ENCODE data around the gene GZMB.

- TF ChIP-seq POLR2AphosphoS5 (IDR thresholded peaks at IDR 0.05; ENCODE audit: low read depth, low read length) = no peak
- TF ChIP-seq TAF1 (IDR thresholded peaks at IDR 0.05; ENCODE audit: borderline replicate concordance, insufficient read depth, low read length) = no peak
These were observed 27.7 kb downstream of the GZMB start for GRCh38 chr14:24606297-24606696.

All from PFSK-1 (cell line).